ENCODE data around the gene C16orf46. TPM values are rescaled to one million over a fixed set of nuclear protein-coding genes. Genes with fewer than 3 reads are reported as not detected.

The C16orf46 gene
- total RNA-seq, 4 donors from 2014 or later = 0.57 to 2.2 (median 0.81) TPM; not detected in 1

DNA sequence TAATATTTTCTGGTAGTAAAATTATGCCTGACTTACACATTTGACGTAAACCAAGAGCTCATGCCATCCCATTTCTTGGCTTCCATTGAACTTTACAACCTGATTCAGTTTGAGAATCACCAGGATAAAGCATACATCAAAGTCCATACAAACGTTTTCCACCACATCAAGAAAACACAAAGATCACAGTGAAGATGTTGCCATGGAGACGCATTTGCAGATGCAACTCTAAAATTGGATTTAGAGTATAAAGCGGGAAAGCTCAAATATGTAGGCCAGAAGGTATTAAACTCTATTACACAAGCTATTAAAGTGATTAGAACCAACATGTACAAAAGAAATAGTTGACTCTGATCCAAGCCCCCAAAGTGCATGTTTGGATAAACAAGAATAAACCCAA, 10.4 kb downstream of the C16orf46 start:
- Histone ChIP-seq H3K9me3 (no peaks in the 10 kb centered on the region), H3K27ac (no peak overlapping the region), H3K27me3 (no peaks in the 10 kb centered on the region), H3K4me1 (no peaks in the 10 kb centered on the region), H3K4me3 (no peak overlapping the region), H3K36me3 (no peaks in the 10 kb centered on the region)
- TF ChIP-seq EP300 (IDR thresholded peaks at IDR 0.05) (no peak), CTCF (IDR thresholded peaks at IDR 0.05) (no peak), POLR2AphosphoS5 (IDR thresholded peaks at IDR 0.05) (no peak), POLR2A (IDR thresholded peaks at IDR 0.05) (no peak)
- WGBS = 74% methylated on average over 4 of the region's 4 CpGs
- no peak for DNase-seq (ENCODE audit: low spot score in 2 of 2)

- no peaks in the 10 kb centered on the region for H3K9me3 ChIP-seq
- H3K4me1 ChIP-seq = no peaks in the 10 kb centered on the region
- H3K36me3 ChIP-seq = no peaks in the 10 kb centered on the region
- H3K4me3 ChIP-seq = no peak overlapping the region
- H3K27ac ChIP-seq = no peak overlapping the region
- DNase-seq (ENCODE audit: low spot score in 2 of 2) = no peak
- no peak for TF ChIP-seq EP300 (IDR thresholded peaks at IDR 0.05)
- H3K27me3 ChIP-seq = no peaks in the 10 kb centered on the region
- 85% methylated on average over 10 of the region's 10 CpGs for WGBS
Observed at GRCh38 chr16:81061871-81062608, 15.0 kb downstream of the C16orf46 start.

GRCh38 chr16:81061307-81061640, 15.8 kb downstream of the C16orf46 start:
- H3K27ac ChIP-seq = no peak overlapping the region
- DNase-seq (ENCODE audit: low spot score in 2 of 2) = no peak
- no peaks in the 10 kb centered on the region for H3K4me1 ChIP-seq
- H3K4me3 ChIP-seq = no peak overlapping the region
- H3K27me3 ChIP-seq = no peaks in the 10 kb centered on the region
- WGBS = 90% methylated on average over 9 of the region's 10 CpGs
- TF ChIP-seq POLR2AphosphoS5 (IDR thresholded peaks at IDR 0.05) (no peak), POLR2A (IDR thresholded peaks at IDR 0.05) (no peak), CTCF (IDR thresholded peaks at IDR 0.05) (no peak), EP300 (IDR thresholded peaks at IDR 0.05) (no peak)
- H3K9me3 ChIP-seq = no peaks in the 10 kb centered on the region
- no peaks in the 10 kb centered on the region for H3K36me3 ChIP-seq

- WGBS = 80% methylated on average over 13 of the region's 14 CpGs
- Histone ChIP-seq H3K4me3 (no peak overlapping the region), H3K36me3 (no peaks in the 10 kb centered on the region), H3K4me1 (no peaks in the 10 kb centered on the region), H3K27me3 (no peaks in the 10 kb centered on the region), H3K27ac (no peak overlapping the region), H3K9me3 (no peaks in the 10 kb centered on the region)
- TF ChIP-seq POLR2AphosphoS5 (IDR thresholded peaks at IDR 0.05) = no peak
- TF ChIP-seq EP300 (IDR thresholded peaks at IDR 0.05) = no peak
- TF ChIP-seq POLR2A (IDR thresholded peaks at IDR 0.05) = no peak
- TF ChIP-seq CTCF (IDR thresholded peaks at IDR 0.05) = no peak
- no peak for DNase-seq (ENCODE audit: low spot score in 2 of 2)
Observed at GRCh38 chr16:81060576-81061306, 16.3 kb downstream of the C16orf46 start.

DNA sequence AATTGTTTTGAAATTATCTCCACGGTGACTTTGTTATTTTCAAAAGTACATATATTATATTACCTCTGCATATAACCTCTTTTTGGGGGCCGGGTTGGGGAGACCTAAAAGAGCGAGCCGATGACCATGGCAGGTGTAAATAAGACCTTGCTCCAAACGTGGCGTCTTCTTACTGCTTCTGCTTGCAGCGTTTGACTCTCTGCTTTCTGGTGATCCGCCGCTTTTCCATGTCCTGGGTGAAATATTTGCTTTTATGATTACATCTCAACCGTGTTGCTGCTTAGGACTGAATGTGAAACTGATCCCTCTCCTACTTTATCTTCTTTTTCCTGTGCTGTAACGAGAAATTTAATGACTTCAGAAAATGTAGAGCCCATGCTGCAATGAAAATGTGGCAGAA, 23.3 kb downstream of the C16orf46 start:
- Histone ChIP-seq H3K27ac (no peak overlapping the region), H3K9me3 (peaks cover 4% of the 10 kb centered on the region), H3K4me1 (no peaks in the 10 kb centered on the region), H3K36me3 (no peaks in the 10 kb centered on the region), H3K4me3 (no peak overlapping the region), H3K27me3 (no peaks in the 10 kb centered on the region)
- TF ChIP-seq CTCF (IDR thresholded peaks at IDR 0.05) (no peak), EP300 (IDR thresholded peaks at IDR 0.05) (no peak), POLR2A (IDR thresholded peaks at IDR 0.05) (no peak), POLR2AphosphoS5 (IDR thresholded peaks at IDR 0.05) (no peak)
- 85% methylated on average over 11 of the region's 11 CpGs for WGBS
- no peak for DNase-seq (ENCODE audit: low spot score in 2 of 2)
